Activated CD8-positive, alpha-beta memory T cell treated with anti-CD3 and anti-CD28 coated beads for 48 hours (primary cell): ENCODE results near the gene OXLD1.

ENCODE experiments used
- DNase-seq, 3 experiments: peaks; one replicate each; pipeline ENCODE4 v3.0.0-alpha.2; 2020; ENCODE audit warnings: low read depth in 2 of 3, low spot score in 2 of 3

OXLD1 gene

GRCh38 chr17:81666342-81667191 lies at the start of gene OXLD1, which contains the start of gene CCDC137:
Gene OXLD1, minus strand, starts transcription at chr17:81666605. Its CDS starts 28 bp downstream, at chr17:81666577.
Gene CCDC137, plus strand, starts transcription at chr17:81666737. Its CDS starts 30 bp downstream, at chr17:81666767.
- DNase-seq = peak; percentile 82 to 88 (median 86)

DNA sequence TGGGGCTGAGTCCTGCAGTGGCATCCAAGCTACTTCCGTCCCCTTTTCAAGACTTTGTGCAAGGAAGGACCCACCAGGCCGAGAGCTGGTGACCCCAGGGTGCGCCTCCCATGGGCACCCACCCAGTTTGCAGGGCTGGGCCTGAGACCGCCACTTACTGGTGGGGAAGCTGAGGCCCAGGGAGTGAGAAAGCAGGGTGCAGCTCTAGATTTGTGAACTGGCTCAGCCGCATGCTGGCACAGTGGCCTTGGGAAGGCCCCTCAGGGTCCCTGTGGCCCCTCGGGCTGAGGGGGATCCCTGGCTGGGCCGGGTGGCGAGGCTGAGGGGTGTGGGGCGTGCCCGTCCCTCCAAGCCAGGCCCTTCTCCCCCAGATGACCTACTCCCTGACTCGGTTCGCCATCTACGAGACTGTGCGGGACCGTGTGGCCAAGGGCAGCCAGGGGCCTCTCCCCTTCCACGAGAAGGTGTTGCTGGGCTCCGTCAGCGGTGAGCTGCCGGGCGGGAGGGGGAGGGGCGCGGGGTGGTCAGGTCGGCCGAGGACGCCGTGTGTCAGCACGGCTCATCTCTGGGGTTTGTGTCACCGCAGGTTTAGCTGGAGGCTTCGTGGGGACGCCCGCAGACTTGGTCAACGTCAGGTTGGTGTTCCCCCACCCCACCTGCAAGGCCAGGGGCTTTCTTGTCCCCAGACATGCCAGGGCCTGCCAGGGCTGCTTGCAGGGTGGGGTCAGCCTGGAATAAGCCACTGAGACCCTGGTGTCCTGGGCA lies 48.9 kb upstream of the OXLD1 start:
- no peak for DNase-seq

GRCh38 chr17:81714412-81715106 lies 48.2 kb upstream of the OXLD1 start:
- no peak for DNase-seq

- no peak for DNase-seq
Observed at GRCh38 chr17:81713556-81714411, 47.4 kb upstream of the OXLD1 start.

DNA sequence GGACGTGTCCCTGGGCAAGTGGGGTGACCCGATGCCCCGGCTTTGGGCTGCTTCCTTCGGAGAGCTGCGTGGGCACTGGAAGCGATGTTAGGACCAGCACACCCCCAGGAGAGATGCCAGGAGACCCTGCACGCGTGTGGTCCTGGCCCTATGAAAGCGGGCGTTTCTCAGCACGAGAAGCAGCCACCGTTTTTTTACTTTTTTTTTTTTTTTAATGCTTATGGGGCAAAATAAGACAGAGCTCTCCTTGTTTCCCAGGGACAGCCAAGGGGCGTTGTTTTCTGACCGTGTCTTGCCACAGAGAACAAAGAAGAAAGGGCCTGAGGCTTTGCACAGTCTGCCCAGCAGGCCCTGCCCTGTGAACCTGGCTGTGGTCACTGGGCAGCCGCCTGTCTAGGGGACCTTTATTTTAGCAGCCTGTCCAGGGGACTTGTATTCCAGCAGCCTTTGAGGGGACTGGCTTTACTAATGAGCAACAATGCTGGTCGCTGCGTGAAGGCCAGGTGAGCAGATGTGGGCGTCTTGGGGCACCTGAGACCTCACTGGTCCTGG lies 46.7 kb upstream of the OXLD1 start:
- DNase-seq = no peak

DNA sequence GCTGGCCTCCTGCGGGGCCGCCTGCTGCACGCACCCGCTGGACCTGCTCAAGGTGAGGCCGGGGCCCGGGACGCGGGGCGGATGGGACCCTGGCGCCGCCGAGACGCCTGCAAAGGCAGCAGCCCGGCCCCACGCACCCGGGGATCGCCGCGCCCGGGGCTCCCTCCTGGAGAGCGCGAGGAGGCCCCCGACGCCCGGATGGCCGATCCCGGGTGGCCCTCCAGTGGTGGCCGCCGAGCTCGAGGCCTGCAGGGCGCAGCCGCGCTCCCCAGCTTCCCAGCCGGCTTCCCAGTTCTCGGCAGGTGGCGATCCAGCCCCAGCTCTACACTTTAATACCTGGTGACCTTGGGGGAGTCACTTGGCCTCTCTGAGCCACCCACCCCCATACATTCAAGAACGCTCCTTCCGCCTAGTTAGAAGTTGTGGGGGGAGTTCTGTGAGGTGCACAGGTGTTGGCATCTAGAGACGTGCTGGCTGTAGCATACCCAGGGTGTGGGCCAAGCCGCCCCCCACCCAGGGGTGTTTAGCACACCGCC lies 46.1 kb upstream of the OXLD1 start:
- DNase-seq = no peak

DNA sequence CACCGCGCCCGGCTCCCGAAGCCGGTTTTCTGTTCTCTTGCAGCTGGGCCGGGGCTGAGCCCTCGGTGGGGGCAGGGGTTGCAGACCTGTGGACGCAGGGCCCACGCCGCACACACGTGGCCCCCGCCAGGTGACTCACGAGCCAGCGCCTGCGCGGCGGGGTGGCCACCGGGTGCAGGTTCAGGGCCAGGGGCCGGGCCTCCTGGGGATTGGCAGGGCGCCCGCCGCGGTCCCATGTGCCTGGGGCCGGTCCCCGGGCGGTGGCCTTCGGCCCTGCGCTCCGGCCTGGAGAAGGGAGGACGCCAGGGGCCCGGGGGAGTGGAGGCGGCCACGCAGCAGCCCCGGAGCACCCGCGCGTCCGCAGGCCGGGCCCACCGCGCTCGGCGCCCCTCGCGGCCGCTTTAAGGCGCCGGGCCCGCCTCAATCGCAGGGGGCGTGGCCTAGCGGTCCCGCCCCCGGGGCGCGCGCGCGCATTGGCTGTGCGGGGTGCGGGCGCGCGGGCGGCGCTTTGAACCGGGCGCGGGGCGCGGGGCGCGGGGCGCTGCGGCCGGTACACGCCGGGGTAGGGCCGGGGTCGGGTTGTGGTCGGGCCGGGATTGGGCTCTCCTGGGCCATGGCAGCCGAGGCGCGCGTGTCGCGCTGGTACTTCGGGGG lies 45.5 kb upstream of the OXLD1 start, which contains the start of gene SLC25A10:
Gene SLC25A10, plus strand, starts transcription at position 471 of the 654 bp plus-strand sequence. Its CDS starts 143 bp downstream, at position 614.
- DNase-seq = peak; percentile 64 to 83 (median 77)

DNA sequence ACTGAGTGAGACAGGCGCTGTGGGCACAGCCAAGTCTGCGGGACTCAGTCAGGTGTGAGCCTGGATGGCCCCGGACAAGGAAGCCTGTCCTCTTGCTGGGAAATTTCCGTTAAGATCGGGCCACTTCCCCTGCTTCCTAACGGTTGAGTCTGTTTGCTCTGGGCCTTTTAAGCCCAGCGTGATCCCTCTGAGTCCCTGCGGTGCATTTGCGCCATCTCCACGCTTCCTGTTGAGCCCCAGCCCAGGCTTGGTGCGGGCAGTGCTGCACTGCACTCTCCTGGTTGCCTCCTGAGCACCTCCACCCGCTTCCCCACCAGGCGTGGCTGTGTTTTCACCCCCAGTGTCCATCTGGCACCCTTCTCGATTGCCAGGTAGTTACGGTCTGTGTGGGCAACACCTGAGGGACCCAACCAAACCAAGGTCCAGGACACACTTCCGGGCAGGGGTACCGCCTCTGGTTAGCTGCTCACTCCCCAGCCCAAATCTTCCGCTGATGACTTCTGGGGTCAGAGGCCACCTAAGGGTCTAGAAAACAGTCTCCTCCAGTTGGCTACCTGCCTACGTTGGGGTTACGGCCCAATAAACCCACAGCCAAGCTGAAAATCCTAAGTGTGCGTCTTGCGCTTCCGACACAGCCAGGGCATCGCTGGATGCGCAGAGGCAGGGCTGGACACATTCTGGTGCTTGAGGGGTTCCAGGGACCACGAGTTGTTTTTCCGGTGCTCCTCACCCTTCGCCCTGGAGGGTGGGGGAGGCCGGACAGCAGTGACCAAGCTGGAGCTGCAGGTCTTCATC lies 44.3 kb upstream of the OXLD1 start:
- no peak for DNase-seq

DNA sequence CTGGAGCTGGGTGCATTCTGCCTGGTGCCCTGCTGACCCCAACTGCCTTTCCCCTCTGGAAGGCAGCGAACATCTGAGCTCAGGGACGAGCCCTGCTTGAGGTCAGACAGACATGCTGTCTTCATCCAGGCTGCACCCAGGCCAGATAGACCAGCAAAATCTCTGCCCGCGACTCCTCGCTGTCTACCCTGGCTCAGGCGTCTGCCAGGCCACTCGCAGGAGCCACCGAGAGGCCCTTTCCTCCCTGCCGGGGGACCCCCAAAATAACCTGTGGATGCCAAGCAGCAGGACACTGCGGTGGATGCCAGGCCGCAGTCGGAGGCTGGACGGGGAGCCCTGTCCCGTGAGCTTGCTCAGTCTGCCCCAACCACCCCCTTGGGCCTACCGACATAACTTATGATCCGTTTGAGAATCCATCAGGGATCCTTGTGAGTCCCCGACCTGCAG lies 42.4 kb upstream of the OXLD1 start:
- DNase-seq = no peak

DNA sequence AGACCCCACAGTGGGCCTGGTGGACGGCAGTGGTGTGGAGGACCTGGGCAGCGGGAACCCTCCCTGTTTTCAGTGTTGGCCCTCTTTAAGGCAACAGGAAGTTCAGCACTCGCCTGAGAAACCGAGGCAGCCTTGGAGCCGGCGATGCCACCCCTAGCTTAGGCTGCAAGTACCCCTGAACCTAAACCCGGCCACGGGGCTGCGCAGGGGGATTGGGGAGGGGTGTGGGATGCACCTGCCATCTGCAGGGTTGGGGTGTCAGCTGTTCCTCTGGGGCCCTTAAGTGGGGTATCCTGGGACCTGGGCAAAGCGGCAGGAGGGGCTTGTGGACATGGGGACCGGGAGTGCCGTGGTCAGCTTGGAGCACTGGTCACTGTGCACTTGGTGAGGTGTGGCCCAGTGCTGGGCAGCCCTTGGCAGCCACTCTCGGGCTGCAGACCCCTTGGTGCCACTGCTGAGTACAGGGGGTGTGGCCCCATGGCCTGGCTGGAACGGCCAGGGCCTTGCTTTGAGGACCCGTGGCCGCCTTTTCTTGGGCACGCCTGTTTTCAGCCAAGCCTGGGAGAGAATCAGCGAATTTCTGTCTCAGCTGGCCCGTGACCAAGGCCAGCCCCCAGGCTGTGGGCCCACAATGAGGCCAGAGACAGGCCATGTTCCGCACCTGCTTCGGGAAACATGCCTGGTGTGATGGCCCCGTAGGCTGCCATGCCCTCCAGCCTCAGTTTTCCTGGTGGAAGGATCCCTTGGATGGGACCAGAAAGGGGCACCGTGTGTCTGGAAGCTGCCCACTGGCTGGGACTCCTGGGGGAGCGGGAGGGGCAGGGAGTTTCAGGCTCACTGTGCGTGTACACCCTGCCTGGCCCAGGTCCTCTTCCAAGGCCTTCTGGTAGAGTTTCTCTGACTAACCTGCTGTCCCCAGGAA lies 41.6 kb upstream of the OXLD1 start:
- no peak for DNase-seq

DNA sequence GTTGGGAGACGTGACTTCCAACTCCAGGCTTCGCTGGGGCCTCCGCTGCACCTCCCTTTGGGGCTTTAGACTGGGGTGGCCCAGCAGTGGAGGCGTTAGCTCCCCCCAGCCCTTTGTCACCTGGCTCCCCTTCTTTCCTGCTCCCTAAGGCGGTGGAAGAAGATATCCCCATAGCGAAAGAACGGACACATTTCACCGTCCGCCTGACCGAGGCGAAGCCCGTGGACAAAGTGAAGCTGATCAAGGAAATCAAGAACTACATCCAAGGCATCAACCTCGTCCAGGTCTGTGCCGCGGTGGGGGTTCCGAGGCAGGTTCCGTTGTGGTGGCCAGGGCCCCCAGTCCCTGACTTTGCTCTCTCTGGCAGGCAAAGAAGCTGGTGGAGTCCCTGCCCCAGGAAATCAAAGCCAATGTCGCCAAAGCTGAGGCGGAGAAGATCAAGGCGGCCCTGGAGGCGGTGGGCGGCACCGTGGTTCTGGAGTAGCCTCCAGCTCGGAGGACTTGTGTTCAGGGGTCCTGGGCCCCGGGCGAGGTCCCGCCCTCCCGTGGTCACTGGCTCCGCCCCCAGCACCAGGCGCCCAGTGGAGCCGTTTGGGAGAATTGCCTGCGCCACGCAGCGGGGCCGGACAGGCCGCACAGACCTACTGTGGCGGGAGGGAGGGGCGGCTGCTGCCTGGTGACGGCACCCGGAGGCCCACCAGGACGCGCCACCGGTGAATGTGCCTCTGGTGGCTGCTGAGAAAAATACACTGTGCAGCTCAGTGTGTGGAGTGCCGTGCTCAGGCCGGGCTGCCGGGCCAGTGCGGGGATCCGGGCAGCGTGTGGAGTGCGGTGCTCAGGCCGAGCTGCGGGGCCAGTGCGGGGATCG lies 40.6 kb upstream of the OXLD1 start:
- DNase-seq = no peak

DNA sequence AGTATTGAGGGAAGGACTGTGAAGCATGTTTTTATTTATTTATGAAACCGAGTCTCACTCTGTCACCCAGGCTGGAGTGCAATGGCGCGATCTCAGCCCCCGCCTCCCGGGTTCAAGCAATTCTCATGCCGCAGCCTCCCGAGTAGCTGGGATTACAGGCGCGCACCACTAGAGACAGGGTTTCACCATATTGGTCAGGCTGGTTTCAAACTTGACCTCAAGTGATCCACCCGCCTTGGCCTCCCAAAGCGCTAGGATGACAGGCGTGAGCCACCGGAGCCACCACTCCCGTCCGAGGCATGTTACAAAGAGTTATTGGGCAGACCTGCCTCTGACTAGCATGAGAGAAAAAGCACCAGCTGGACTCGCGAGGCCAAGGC lies 39.8 kb upstream of the OXLD1 start:
- no peak for DNase-seq

- DNase-seq = no peak
Observed at GRCh38 chr17:81705518-81706231, 39.3 kb upstream of the OXLD1 start.

- DNase-seq = no peak
Observed at GRCh38 chr17:81703747-81704654, 37.6 kb upstream of the OXLD1 start.
